Endothelial cell of umbilical vein (primary cell): ENCODE data around the gene C14orf132. TPM values are rescaled to one million over a fixed set of nuclear protein-coding genes. Genes with fewer than 3 reads are reported as not detected.

ENCODE experiments used
- BruUV-seq: library from RNA; stranded (reverse); fragments of 400-500 nt; replicated peaks from 2 replicates; lab custom pipeline; 2021; lab: Mats Ljungman, UMichigan
- CTCF ChIA-PET: fragments of 300-600, 350-600 bp; sonication (Branson Sonifier 250); formaldehyde crosslinking; loops from one replicate; lab custom pipeline; 2021; ENCODE audit warnings: antibody characterized with exemption, inconsistent platforms; lab: Charles Lee
- POLR2A ChIA-PET: fragments of 300-600, 350-600 bp; sonication (Branson Sonifier 250); formaldehyde crosslinking; loops from one replicate; lab custom pipeline; 2021; ENCODE audit warnings: antibody characterized with exemption, inconsistent platforms; lab: Charles Lee
- DNase-seq: peaks from one replicate; pipeline ENCODE4 v3.0.0-alpha.2; 2011; ENCODE audit warnings: low read depth, low spot score
- FAIRE-seq: peaks from 2 replicates; lab custom pipeline; 2011; peaks lifted over from hg19 to GRCh38; lab: Jason Lieb, UNC
- H2AFZ ChIP-seq: 2 replicates; pipeline ENCODE4 v1.6.0; 2012; ENCODE audit warnings: low read depth, low read length, control low read depth, inconsistent platforms
- H3K27ac ChIP-seq: 2 replicates; pipeline ENCODE4 v1.5.1; 2011; ENCODE audit warnings: low read depth, mild to moderate bottlenecking, control low read depth, low read length, moderate library complexity; ENCODE audit not compliant: insufficient read depth
- H3K27me3 ChIP-seq, 2 experiments: 2 replicates each; pipeline versions ENCODE4 v1.6.0 to v1.6.1; 2011; ENCODE audit warnings: low read length in 2 of 2, mixed read lengths in 1 of 2; ENCODE audit not compliant: control insufficient read depth in 2 of 2, insufficient read depth in 2 of 2
- H3K36me3 ChIP-seq, 2 experiments: 2 replicates in 1 of 2; 3 replicates in 1 of 2; pipeline ENCODE4 v1.5.1; 2011; ENCODE audit warnings: low read length in 2 of 2, mild to moderate bottlenecking in 1 of 2, moderate library complexity in 1 of 2; ENCODE audit not compliant: control insufficient read depth in 2 of 2, insufficient read depth in 2 of 2; ENCODE audit errors: extremely low read depth in 1 of 2
- H3K4me1 ChIP-seq: 3 replicates; pipeline ENCODE4 v1.5.1; 2011; ENCODE audit warnings: mild to moderate bottlenecking, low read length; ENCODE audit not compliant: control insufficient read depth, insufficient read depth; ENCODE audit errors: extremely low read depth
- H3K4me2 ChIP-seq: 2 replicates; pipeline ENCODE4 v1.6.1; 2011; ENCODE audit warnings: low read length, control low read depth, mixed read lengths; ENCODE audit not compliant: insufficient read depth
- H3K4me3 ChIP-seq, 3 experiments: fragments of 200-600 bp in 1 of 3; sonication (generic), shearing (Covaris generic) in 1 of 3; replicated peaks in 1 of 3; 2 replicates each; pipeline ENCODE4 v1.5.1; 2011 to 2016; ENCODE audit warnings: control low read depth in 3 of 3, low read length in 3 of 3, mild to moderate bottlenecking in 2 of 3, inconsistent platforms in 1 of 3, low read depth in 1 of 3, moderate library complexity in 1 of 3; ENCODE audit not compliant: insufficient read depth in 1 of 3
- H3K79me2 ChIP-seq: 2 replicates; pipeline ENCODE4 v1.6.0; 2012; ENCODE audit warnings: low read length, inconsistent platforms; ENCODE audit not compliant: control insufficient read depth, insufficient read depth
- H3K9ac ChIP-seq: replicated peaks from 2 replicates; pipeline ENCODE3; 2011; ENCODE audit warnings: low read length, control low read depth; ENCODE audit not compliant: insufficient read depth; ENCODE audit errors: extremely low read depth
- H3K9me1 ChIP-seq: replicated peaks from 3 replicates; pipeline ENCODE4 v1.6.0; 2011; ENCODE audit warnings: mild to moderate bottlenecking, low read length; ENCODE audit not compliant: control insufficient read depth, insufficient read depth; ENCODE audit errors: extremely low read depth
- H3K9me3 ChIP-seq: replicated peaks from 2 replicates; pipeline ENCODE4 v1.5.1; 2012; ENCODE audit warnings: low read length, inconsistent platforms; ENCODE audit not compliant: control insufficient read depth, insufficient read depth
- H4K20me1 ChIP-seq: replicated peaks from 2 replicates; pipeline ENCODE3; 2011; ENCODE audit warnings: mild to moderate bottlenecking, low read length; ENCODE audit not compliant: control insufficient read depth, insufficient read depth; ENCODE audit errors: extremely low read depth
- CTCF ChIP-seq, 2 donors: IDR thresholded peaks; 1 replicate in 1 of 2; 2 replicates in 1 of 2; pipeline ENCODE4 v1.5.1; 2011; ENCODE audit warnings: low read length in 2 of 2, mild to moderate bottlenecking in 2 of 2, moderate library complexity in 2 of 2, control low read depth in 1 of 2, inconsistent platforms in 1 of 2, low read depth in 1 of 2; ENCODE audit not compliant: insufficient read depth in 1 of 2; ENCODE audit errors: extremely low read depth in 1 of 2
- MYC ChIP-seq: IDR thresholded peaks from one replicate; pipeline ENCODE4 v1.6.1; 2011; ENCODE audit warnings: mild to moderate bottlenecking, low read depth, low read length
- POLR2AphosphoS5 ChIP-seq: IDR thresholded peaks from 2 replicates; pipeline ENCODE4 v1.6.1; 2012; ENCODE audit warnings: low read depth, mild to moderate bottlenecking, control low read depth, low read length, moderate library complexity; ENCODE audit not compliant: insufficient read depth
- dilution Hi-C: fragments of 300-500 bp; cut with MboI; formaldehyde crosslinking; loops from one replicate; pipeline ENCODE4 v1.15.0; 2019; ENCODE audit warnings: low sequenced_read_pairs; ENCODE audit not compliant: extremely low pct_ligation_motif_present
- intact Hi-C: fragments of 100-400 bp; cut with micrococcal nuclease; formaldehyde crosslinking; loops from one replicate; pipeline ENCODE4 v1.10.0; 2022
- polyA plus RNA-seq, 4 experiments: library from polyadenylated mRNA; depleted of rRNA in 3 of 4; stranded (reverse) in 3 of 4; unstranded in 1 of 4; fragments of >200 nt; gene quantifications; 2 replicates each; pipeline versions ENCODE4 v1.2.1 to v1.2.3, GENCODE V29; 2011 to 2012; ENCODE audit warnings: missing spikeins in 1 of 4
- total RNA-seq: library from RNA; stranded (reverse); gene quantifications from 2 replicates; pipeline ENCODE4 v1.2.3, GENCODE V29; 2021

Gene C14orf132
- total and polyA plus RNA-seq, 2 donors (not counting 3 experiments of a cell fraction or from before 2014, with no cell fraction given), result 3.2 to 7.6 TPM

GRCh38 chr14:96097752-96098151 lies 58.6 kb downstream of the C14orf132 start:
- BruUV-seq, result no TSS peak
- Histone ChIP-seq H3K79me2 (no peaks in the 10 kb centered on the region), H3K4me3 (no peak overlapping the region), H3K9me3 (no peaks in the 10 kb centered on the region), H3K9ac (no peak overlapping the region), H3K36me3 (no peaks in the 10 kb centered on the region), H3K27ac (no peak overlapping the region), H3K4me1 (no peaks in the 10 kb centered on the region), H3K9me1 (no peaks in the 10 kb centered on the region), H4K20me1 (no peaks in the 10 kb centered on the region), H3K27me3 (no peaks in the 10 kb centered on the region), H3K4me2 (no peak overlapping the region), H2AFZ (no peak overlapping the region)
- DNase-seq (no peak), FAIRE-seq (no peak)
- no peak for TF ChIP-seq MYC
- POLR2A ChIA-PET, result no interaction called here
- intact Hi-C loops, result loop anchor here (1.0 kb wide), 2 partner anchors 99 to 536 kb away; no protein-coding TSS in a partner anchor
- dilution Hi-C loops, result no loop called here
- CTCF ChIA-PET, result interaction anchor here (1.1 to 1.8 kb wide), 2 partner anchors 99 to 178 kb away, joined by 3 to 5 read pairs; no protein-coding TSS in a partner anchor

GRCh38 chr14:96098309-96098998 lies 59.3 kb downstream of the C14orf132 start:
- BruUV-seq, result no TSS peak
- Histone ChIP-seq H3K27ac (no peak overlapping the region), H4K20me1 (no peaks in the 10 kb centered on the region), H2AFZ (no peak overlapping the region), H3K36me3 (no peaks in the 10 kb centered on the region), H3K9ac (no peak overlapping the region), H3K79me2 (no peaks in the 10 kb centered on the region), H3K4me3 (no peak overlapping the region), H3K9me3 (no peaks in the 10 kb centered on the region), H3K4me1 (no peaks in the 10 kb centered on the region), H3K4me2 (no peak overlapping the region), H3K9me1 (no peaks in the 10 kb centered on the region), H3K27me3 (no peaks in the 10 kb centered on the region)
- ChIA-PET CTCF (interaction anchor here (0.9 to 1.8 kb wide), 4 partner anchors 100 to 325 kb away, joined by 3 to 8 read pairs (median 4); no protein-coding TSS in a partner anchor), POLR2A (no interaction called here)
- DNase-seq (peak; percentile 24), FAIRE-seq (no peak)
- intact Hi-C loops, result loop anchor here (1.0 kb wide), 2 partner anchors 100 to 537 kb away; no protein-coding TSS in a partner anchor
- TF ChIP-seq POLR2AphosphoS5, result no peak
- no peak for TF ChIP-seq MYC
- TF ChIP-seq CTCF (IDR thresholded peaks at IDR 0.05; ENCODE audit: extremely low read depth in 1 of 2, insufficient read depth in 1 of 2, low read depth in 1 of 2, low read length in 2 of 2), result peak; percentile 40 to 57
- dilution Hi-C loops, result no loop called here
